Central memory CD8-positive, alpha-beta T cell (primary cell): ENCODE data around the gene STIM1.

Source experiments
- ATAC-seq: fragments of 150-1000 bp; cut with Tn5 transposase; replicated peaks from 2 replicates; pipeline ENCODE4 v1.10.0; 2022; ENCODE audit warnings: mild to moderate bottlenecking, moderate FRiP score, moderate number of reproducible peaks; ENCODE audit not compliant: poor library complexity, severe bottlenecking; ENCODE audit errors: extremely low read depth
- DNase-seq, 2 donors: peaks; one replicate each; pipeline ENCODE4 v3.0.0; 2021; ENCODE audit warnings: low spot score in 2 of 2
- H3K27ac Mint-ChIP-seq: one replicate; pipeline ENCODE4 v1.8.0; 2022; ENCODE audit warnings: low read depth, mild to moderate bottlenecking, moderate library complexity, mixed read lengths
- H3K27me3 Mint-ChIP-seq: one replicate; pipeline ENCODE4 v1.8.0; 2022; ENCODE audit warnings: mixed read lengths
- H3K36me3 Mint-ChIP-seq: one replicate; pipeline ENCODE4 v1.8.0; 2022; ENCODE audit warnings: mild to moderate bottlenecking, moderate library complexity, mixed read lengths; ENCODE audit not compliant: insufficient read depth
- H3K4me1 Mint-ChIP-seq: one replicate; pipeline ENCODE4 v1.8.0; 2022; ENCODE audit warnings: mixed read lengths
- H3K4me3 Mint-ChIP-seq: one replicate; pipeline ENCODE4 v1.8.0; 2022; ENCODE audit warnings: mild to moderate bottlenecking, moderate library complexity, mixed read lengths
- H3K9me3 Mint-ChIP-seq: one replicate; pipeline ENCODE4 v1.8.0; 2022; ENCODE audit warnings: mixed read lengths

The STIM1 gene

GRCh38 chr11:4140067-4140636, 284.7 kb downstream of the STIM1 start:
- DNase-seq (no peak), ATAC-seq (no peak)
- Mint-ChIP-seq H3K4me1 (no peaks in the 10 kb centered on the region), H3K4me3 (no peak overlapping the region), H3K27ac (no peak overlapping the region), H3K9me3 (peaks cover 7% of the 10 kb centered on the region), H3K27me3 (no peaks in the 10 kb centered on the region), H3K36me3 (peaks cover 31% of the 10 kb centered on the region)
